HG03571 (cell line): ENCODE measurements around the gene CC2D1B.
A peak's percentile ranks its signal among the peaks of the same experiment; 100 is the strongest.
"Not testable (repeated sequence)": the region's sequence is repeated elsewhere in the genome, so short reads cannot be mapped to it uniquely, and the experiment has no call there.

ENCODE experiments used
- ATAC-seq: cut with Tn5 transposase; IDR thresholded peaks from one replicate; pipeline ENCODE4 v1.9.1; 2021; ENCODE audit not compliant: unreplicated experiment

Gene CC2D1B, protein sequence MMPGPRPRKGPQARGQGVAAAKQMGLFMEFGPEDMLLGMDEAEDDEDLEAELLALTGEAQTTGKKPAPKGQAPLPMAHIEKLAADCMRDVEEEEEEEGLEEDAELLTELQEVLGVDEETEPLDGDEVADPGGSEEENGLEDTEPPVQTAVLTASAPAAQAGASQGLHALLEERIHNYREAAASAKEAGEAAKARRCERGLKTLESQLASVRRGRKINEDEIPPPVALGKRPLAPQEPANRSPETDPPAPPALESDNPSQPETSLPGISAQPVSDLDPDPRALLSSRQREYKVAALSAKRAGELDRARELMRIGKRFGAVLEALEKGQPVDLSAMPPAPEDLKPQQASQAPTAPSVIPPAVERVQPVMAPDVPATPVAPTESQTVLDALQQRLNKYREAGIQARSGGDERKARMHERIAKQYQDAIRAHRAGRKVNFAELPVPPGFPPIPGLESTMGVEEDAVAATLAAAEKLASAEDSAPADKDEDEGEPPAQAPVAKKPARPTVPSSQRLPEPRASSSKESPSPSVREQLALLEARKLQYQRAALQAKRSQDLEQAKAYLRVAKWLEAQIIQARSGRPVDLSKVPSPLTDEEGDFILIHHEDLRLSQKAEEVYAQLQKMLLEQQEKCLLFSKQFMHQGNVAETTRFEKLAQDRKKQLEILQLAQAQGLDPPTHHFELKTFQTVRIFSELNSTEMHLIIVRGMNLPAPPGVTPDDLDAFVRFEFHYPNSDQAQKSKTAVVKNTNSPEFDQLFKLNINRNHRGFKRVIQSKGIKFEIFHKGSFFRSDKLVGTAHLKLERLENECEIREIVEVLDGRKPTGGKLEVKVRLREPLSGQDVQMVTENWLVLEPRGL

DNA sequence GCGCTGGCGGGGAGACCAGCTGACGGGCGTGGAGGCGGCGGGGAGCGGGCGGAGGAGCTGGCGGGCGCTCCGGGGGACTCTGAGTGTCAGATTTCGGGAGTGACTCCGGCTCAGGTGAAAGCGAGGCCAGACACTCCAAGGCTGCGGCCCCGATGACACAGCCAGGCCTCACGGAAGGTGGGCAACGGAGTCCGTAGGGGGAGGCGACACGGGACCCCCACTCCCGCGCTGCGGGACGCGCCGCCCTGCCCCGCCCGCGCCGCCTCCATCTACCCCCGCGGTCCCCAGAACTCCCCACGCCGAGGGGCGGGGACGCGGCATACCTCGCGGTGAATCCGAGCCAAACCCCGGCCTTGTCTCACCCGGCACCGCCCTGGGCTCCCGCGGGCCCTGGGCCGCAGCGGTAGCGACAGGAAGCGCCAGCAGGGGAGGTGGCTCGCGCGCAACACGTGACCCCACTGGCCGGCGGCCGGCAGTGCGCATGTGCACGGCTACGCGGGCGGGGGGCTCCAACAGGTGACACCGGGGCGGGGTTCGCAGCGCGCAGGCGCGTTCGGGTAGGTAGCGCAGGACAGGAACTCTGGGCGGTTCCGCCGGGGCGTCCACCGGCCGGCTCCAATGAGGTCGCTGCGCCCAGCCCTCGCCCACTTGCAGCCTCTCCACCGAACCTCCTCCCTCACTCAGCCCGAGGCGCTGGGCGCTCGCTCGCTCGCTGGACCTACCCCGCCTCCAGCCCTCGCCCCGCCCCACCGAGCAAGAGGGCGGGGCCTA is at the start of gene CC2D1B:
Gene CC2D1B, minus strand, starts transcription at position 460 of the 771 bp plus-strand sequence. CDS start 1,585 bp downstream, outside the sequence.
- peak; percentile 90 for ATAC-seq

DNA sequence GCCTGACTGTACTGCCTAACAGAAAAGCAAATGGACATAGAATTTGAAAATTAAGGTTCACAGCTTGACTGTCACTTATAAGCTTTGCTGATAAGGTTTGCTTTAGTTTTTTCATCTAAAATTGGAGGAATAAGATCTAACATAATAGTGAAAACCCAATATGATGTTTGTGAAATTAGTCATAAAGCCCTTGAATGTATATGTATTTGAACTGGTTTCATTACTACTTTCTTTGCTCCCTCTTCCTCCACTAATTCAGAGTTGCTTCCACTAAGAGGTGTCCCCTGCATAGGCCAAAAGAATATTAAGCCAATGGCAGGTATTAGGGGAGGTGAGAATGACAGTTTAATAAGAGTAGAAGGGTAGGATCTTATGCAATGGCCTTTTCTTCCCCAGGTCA is 48.9 kb upstream of the CC2D1B start:
- ATAC-seq: no peak

DNA sequence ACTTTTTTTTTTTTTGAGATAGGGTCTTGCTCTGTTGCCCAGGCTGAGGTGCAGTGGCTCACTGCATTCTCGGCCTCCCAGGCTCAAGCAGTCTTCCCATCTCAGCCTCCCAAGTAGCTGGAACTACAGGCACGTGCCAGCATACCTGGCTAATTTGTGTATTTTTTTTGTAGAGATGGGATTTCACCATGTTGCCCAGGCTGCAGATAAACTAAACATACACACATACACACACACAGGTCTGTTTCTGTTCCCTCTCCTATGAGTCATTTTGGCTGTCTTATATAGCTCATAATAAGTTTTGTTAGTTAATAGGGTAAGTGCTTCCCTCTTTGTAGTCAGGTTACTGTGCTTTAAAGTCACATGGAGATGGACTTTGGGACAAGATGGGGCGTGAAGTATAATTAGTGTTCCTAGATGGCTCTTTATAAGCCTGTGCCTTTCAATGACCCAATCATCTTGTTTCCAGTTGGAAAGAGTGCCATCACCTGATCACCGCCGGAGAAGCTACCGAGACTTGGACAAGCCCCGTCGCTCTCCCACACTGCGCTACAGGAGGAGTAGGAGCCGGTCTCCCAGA is 47.5 kb upstream of the CC2D1B start:
- no peak for ATAC-seq

DNA sequence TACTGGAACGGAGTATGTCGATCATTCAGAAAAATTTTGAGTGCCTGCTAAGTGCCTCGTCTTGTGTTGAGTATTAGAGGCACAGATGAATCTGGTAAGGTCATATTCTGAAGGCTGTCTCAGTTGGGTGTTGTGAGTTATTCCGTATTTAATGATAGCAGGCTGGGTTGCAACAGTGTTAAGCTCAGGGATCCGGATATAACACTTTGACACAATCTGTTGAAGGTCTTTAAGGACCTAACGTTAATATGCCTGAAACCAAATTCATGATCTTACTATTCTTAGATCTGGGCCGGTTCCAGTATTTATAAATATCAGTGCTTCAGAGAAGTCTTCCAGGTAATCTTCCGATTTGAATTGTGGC is 39.0 kb upstream of the CC2D1B start:
- ATAC-seq: no peak

DNA sequence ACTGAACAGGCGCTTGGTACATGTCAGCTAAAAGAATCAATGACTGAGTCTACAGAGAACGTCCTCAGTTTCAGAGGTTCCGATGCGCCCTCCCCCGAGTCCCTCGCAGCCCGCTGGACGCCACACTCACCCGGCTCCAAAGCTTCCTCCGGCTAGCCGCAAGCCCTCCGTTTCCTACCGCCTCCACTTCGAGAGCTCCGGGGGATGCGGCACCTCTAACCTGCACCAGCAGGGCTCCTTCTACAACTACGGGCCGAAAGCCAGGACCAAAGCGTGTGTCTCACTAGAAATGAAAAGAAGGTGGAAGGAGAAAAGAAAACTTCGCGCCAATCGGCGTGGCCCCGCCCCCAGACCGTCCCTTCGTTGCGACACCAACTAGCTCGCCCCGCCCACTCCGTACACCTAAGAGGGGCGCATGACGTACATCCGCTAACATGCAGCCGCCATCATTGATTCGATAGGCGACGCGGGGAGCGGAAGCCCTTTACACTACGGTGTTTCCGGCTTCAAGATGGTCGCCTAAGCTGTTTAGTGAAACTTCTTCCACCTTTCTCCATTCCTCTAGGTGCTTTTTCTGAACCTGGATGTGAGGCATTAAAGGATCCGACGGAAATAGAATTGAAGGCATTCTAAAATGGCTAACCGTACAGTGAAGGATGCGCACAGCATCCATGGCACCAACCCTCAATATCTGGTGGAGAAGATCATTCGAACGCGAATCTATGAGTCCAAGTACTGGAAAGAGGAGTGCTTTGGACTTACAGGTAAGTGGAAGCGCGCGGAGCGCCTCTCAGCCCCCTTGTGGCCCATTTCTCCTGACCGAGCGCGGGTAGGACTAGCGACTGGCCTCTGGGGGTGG is 38.3 kb upstream of the CC2D1B start, which contains the start of the genes ORC1 and PRPF38A:
Gene ORC1, minus strand, starts transcription at position 308 of the 859 bp plus-strand sequence. CDS start 2,200 bp downstream, outside the sequence.
Gene PRPF38A, plus strand, starts transcription at position 487 of the 859 bp plus-strand sequence. Its CDS starts 148 bp downstream, at position 635.
- ATAC-seq: peak; percentile 92

DNA sequence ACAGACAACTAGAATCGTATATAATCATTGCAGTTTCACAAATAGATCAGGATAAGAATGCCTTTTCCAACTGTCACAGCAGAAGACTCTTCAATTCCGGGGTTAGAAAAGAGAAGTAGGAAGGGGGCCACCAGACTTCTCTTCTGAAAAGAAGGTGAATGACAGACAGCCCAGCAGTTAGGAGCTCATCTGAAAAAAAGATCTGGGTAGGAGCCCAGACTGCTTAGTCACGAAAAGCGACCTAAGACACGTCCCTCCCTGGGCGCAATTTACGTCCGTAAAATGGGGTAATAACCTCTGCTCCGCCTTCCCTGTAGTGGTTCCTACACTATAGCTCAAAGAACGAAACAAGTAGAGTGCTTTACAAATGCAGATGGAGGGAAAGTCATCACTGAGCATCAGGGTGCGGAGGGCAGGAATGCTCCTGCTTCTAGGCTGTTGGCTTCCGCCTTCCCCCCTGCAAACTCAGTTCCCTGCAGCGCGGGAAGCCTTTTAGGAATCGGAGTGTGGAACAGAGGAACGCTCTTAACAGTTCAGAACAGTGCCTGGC is 37.6 kb upstream of the CC2D1B start:
- ATAC-seq: peak; percentile 21

DNA sequence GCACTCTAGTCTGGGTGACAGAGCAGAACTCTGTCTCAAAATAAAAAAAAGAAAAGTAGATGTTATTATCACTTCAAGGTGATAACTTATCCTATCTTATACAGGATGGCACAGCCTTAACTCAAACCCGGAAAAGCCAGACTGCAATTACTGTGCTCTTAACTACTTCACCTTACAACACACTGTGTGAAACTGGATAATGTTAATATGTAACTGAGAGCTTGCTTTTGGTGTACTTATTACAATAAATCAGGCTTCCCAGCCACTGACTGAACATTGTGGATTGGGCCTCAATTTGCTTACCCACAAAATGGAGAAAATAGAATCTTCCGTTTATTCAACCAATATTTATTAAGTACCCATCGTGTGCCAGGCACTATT is 36.8 kb upstream of the CC2D1B start:
- no peak for ATAC-seq

DNA sequence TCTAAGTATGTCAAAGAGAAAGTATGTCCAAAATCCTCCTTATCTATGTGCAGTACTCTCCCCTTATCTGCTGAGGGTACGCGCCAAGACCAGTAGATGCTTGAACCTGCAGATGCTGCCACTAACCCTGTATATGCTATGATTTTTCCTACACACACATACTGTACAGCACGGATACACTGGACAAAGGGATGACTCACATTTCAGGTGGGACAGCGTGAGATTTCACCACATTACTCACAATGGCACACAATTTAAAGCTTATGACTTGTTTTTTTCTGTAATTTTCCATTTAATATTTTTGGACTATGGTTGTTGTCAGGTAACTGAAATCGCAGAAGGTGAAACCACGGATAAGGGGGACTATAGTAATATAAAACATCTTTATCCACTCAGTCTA is 34.1 kb upstream of the CC2D1B start:
- ATAC-seq: no peak

DNA sequence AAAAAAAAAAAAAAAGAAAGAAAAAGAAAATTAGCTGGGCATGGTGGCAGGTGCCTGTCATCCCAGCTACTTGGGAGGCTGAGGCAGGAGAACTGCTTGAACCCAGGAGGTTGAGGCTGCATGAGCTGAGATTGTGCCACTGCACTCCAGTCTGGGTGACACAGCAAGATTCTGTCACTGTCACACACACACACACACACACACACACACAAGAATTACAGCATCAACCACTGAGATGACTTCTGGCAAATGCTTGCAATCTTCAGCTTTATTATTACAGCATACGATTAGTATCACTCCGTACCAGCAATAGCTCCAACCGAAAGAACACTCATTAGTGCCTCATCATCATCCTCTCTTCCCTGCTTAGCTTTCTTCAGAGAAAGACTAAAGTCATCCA is 33.6 kb upstream of the CC2D1B start:
- ATAC-seq: no peak

DNA sequence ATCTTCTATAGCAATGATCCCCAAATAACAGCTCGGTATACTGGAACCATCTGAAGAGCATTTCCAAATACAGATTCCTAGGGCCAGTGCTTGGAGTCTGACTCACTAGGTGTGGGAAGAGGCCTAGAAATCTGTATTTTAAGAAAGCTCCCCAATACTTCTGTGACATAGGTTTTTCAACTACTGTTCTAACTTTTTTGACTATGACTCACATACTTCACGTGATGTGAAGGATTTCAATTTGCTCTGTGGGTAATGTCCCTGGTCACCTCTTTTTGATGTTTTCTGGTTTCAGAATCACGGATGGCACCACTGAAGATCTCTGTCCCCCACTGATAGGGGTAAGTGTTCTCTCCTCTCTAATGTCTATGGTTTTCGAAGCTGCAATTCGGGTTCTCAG is 27.2 kb upstream of the CC2D1B start:
- no peak for ATAC-seq

DNA sequence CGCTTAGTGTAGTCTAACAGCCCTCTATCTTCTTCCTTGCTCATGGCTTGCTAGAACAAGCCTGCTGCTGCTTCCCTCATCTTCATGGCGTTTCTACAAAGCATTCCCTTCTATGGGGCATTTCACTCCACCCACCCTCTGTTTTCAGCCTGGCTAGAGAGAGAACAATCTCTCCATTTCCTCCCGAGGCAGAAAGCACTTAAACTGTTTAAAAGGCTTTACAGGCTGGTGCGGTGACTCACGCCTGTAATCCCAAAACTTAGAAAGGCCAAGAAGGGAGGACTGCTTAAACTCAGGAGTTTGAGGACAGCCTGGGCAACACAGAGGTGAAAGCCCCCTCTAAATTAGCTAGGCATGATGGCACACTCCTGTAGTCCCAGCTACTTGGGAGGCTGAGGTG is 20.5 kb upstream of the CC2D1B start:
- no peak for ATAC-seq

DNA sequence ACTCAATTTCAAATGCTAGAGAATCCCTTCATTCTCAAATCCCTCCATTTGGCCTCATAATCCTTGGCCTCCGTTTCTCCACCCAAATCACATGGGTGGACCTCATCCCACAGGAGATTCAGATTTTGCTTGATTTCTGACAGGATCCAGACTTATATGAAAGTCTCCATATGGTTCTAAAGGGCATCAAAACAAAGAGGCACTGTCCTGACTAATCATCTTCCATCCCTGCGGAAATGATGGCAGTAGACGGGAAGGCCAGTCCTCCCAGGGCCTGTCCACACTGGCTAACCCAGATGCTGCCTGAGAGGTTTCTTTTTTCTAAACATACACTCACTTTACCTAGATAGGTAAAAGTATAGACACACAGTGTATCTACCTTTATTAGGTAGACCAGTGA is 19.4 kb upstream of the CC2D1B start:
- no peak for ATAC-seq

DNA sequence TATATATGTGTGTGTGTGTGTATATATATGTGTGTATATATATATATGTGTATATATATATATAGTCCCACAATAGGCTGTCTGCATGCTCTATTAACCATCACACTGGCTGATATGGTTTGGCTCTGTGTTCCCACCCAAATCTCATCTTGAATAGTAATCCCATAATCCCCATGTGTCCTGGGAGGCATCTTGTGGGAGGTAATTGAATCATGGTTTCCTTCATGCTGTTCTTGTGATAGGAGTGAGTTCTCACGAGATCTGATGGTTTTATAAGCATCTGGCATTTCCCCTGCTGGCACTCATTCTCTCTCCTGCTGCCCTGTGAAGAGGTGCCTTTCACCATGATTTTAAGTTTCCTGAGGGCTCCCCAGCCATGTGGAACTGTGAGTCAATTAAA is 3.8 kb upstream of the CC2D1B start:
- ATAC-seq: not testable (repeated sequence)

DNA sequence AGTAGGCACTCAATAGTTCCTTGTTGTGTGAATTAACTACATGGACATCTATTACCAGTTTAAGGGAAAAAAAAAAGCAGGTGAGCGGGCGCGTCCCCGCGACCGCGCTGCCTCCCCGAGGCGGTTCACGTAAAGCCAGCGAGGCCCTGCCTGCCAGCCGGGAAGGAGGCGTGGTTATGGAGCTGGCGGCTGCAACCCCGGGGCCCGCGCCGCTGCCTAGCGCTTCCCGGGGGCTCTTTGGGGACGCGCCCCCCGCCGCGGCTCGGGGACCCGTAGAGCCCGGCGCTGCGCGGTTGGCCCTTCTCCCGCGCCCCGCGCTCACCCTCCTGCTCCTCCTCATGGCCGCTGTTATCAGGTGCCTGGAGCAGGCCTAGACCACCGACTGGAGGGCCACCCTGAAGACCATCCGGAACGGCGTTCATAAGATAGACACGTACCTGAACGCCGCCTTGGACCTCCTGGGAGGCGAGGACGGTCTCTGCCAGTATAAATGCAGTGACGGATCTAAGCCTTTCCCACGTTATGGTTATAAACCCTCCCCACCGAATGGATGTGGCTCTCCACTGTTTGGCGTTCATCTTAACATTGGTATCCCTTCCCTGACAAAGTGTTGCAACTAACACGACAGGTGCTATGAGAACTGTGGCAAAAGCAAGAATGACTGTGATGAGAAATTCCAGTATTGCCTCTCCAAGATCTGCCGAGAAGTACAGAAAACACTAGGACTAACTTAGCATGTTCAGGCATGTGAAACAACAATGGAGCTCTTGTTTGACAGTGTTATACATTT is 2.6 kb upstream of the CC2D1B start:
- ATAC-seq: no peak

DNA sequence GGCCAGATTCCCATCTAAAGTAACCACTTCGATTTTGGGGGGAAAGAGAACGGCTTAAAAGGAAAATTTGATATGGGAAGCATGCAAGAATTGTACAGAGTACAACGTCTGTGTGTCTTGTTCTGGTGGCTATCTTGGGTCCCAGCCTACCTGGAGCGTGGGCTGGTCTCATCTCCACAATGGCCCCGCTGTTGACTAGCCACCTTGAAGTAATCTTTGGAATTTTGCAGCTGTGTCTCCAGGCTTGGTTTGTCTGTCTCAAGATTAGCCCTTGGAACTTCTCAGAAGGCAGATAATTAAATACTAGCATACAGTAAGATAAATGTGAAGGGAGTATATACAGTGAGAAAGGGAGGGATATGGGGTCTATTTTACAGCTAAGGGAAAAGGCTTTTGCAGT is 1.3 kb upstream of the CC2D1B start:
- ATAC-seq: no peak

DNA sequence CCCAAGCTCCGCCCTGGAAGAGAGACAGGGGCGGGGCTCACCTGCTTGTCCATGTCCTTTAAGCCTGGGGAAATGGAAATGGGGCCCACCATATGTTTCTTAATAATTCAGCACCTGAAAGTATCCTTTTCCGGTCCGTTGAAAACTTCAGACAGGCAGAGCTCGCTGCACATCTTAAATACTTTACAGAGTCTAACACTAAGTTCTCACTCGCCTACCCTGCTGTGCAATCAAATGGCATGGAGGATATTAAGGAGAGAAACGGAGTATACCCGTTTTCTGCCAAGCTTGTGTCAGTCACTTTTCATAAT is 467 bp upstream of the CC2D1B start:
- no peak for ATAC-seq

DNA sequence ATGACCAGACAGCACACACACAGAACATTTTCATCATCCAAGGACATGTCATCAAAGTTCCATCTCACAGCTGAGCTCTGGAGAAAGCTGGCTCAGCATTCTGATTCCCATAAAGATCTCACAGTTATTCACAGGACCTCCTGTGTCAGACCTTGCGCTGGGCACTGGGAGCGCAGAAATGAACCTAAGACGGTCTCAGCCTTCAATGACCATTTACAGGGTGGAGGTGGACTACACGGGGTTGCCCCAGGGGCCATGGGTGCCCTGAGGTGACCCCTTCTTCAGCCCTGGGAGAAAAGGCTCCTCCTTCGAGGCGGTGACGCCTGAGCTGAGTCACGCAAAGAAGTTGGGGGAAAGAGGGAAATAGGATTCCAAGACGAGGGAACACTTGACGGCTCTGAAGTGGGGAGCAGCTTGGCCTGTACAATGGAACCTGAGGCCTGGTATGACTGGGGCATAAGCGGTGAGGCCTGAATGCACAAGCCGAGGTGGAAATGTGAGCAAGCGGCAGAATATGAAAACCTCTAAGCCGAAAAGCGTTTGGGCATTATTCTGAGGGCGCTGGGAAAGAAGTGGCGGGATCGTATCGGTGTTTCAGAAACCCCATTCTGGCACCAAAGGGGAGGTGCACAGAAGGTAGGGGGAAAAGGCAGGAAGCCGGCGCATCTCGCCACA is 797 bp downstream of the CC2D1B start:
- no peak for ATAC-seq

DNA sequence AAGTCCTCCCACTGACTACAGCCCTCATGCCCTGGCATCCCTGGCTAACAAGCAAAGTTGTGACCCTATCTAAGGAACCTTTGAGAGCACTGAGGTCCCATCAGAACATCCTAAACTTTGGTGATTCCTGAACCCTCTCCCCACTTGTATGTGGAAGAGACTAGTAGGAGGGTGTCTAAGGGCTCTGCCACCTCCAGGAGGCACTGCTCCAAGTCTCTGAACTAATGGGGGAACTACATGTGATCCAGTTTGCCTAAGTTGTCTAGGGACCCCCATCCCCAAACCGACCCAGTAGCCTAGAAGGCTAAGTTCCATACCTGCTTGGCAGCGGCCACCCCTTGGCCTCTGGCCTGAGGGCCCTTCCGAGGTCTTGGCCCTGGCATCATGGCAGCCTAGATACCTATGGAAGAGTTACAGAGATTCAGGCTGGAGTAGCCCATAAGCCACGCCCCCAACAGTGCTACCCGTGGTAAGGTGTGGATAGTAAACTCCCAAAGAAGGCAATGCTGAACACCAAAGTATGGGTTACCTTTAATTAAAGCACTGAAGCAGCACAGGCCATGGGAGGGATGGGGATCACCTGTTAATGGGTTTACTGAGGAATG is 1.7 kb downstream of the CC2D1B start:
- ATAC-seq: no peak
